DMS153 treated with DMSO at 0.1 percent for 48 hours (cell line): ENCODE measurements around the gene SUMF2.
A peak's percentile ranks its signal among the peaks of the same experiment; 100 is the strongest.
"Not testable (repeated sequence)": the region's sequence is repeated elsewhere in the genome, so short reads cannot be mapped to it uniquely, and the experiment has no call there.

ENCODE experiments used
- DNase-seq: peaks from one replicate; lab custom pipeline; 2025; ENCODE audit not compliant: unreplicated experiment; lab: John Stamatoyannopoulos, UW

The SUMF2 gene

DNA sequence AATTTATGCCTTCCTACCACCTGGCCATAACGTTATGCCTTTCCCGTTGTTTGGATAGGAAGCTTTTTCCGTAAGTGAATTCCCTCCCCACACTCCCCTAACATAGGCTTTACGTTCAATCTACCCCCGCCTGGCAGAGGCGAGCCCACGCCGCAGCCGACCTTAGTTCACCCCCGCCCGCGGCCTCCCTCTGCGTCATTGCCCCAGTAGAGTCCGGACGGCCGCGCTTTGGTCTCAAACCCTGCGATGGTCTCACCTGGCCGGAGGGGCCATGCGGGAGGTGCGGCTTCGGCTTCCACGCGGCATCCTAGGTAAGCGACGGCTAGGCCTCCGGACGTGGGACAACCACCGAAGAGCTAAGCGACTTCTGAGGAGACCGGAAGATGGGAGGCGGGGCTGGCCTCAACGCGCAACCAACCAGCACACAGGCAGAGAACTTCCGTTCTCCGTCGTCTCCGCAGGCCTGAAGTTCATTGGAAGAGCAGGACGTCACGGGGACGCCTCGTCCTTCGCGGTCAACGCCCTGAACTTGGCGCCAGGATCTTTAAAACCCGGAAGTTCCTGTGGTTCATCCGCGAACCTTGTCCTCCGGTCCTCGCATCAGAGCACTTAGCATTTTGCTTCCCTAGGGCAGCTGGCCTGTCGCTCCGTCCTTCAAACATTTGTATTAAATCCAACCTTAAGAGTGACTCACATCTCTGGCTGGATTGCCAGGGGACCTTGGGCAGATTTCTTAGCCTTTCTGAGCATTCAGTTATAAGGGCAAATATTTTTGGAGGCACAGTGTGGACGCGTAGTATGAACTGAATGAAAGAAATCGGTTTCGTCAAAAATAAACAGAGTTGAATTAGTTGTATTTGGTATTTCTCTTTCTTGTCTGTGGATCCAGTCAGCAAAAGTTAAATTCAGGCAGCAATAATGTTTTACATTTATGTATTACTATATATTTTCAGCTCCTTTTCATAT, 42.3 kb downstream of the SUMF2 start, which contains the start of gene CHCHD2:
Gene CHCHD2 (minus strand): TSS at position 369 of the 966 bp plus-strand sequence. CDS start 63 bp downstream, at position 306.
- DNase-seq = peak; percentile 95

- DNase-seq = no peak
Measured at GRCh38 chr7:56107954-56108258, 43.8 kb downstream of the SUMF2 start.

- DNase-seq = no peak
Measured at GRCh38 chr7:56110611-56111010, 46.5 kb downstream of the SUMF2 start.

DNA sequence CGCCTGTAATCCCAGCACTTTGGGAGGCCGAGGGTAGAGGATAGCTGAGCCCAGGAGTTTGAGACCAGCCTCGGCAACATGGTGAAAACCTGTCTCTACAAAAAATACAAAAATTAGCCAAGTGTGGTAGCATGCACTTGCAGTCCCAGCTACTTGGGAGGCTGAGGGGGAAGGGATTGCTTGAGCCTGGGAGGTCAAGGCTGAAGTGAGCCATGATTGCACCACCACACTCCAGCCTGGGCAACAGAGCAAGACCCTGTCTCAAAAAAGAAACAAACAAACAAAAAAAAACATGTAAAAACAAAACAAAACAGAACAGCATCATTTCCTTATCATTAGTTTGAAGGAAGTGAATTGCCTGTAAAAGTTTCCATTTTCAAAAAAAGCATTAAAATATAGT, 48.2 kb downstream of the SUMF2 start:
- DNase-seq = not testable (repeated sequence)

- peak; percentile 49 for DNase-seq
Measured at GRCh38 chr7:56115852-56116538, 51.9 kb downstream of the SUMF2 start, which contains the start of gene NUPR2. NUPR2 (minus strand) TSS chr7:56116417; CDS start chr7:56116314, 103 bp downstream.

- no peak for DNase-seq
Measured at GRCh38 chr7:56121440-56121839, 57.4 kb downstream of the SUMF2 start.

DNA sequence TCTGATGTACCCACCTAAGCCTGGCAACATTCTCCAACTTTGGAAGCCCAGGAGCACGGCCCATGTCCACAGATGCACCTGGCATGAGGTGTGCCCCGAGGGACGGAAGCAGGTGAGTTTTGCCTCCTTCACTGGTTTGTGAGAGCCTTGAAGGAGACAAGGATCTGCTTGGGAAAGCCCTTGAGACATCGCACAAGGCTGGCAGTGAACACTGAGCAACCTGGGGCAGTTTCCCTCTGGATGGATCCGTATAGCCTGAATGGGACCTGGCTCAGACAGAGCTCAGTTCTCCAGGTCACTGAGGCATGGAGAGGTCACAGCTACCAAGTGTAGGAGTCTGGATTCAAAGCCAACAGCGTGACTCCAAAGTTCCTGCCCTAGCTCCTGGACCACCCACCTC, 60.9 kb downstream of the SUMF2 start:
- DNase-seq = no peak

- DNase-seq = no peak
Measured at GRCh38 chr7:56125831-56126230, 61.7 kb downstream of the SUMF2 start.

DNA sequence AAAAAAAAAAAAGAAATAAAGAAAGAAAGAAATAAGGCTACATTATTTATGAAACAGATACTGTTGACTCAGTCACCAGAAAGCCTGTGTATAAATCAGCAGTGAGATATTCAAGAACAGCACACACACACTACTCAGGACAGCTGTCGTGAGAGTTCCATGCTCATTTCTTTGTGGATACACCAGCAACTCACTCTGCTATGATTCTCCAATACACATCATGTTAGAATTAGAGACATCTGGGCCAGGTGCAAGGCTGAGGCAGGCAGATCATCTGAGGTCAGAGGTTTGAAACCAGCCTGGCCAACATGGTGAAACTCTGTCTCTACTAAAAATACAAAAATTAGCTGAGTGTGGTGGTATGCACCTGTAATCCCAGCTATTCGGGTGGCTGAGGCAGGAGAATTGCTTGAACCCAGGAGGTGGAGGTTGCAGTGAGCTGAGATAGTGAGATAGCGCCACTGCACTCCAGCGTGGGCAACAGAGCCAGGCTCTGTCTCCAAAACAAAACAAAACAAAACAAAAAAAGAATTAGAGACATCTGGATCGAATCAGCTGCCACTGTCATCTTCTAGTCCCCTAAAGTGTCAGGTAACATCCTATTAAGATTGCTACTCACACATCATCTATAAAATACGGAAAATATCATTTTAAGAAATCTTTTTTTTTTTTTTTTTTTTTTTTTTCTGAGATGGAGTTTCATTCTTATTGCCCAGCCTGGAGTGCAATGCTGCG, 63.3 kb downstream of the SUMF2 start:
- DNase-seq = no peak
